OCI-LY3 (cell line): Measurements from ENCODE around the gene RNF144B.

Source experiments
- H2AFZ ChIP-seq: fragments of 200-600, 300-600 bp; shearing (Covaris generic); 2 replicates; pipeline ENCODE4 v1.6.0; 2014; ENCODE audit warnings: antibody characterized with exemption, low read depth, low read length
- H3K27ac ChIP-seq: fragments of 200-600, 300-600 bp; sonication (generic); 2 replicates; pipeline ENCODE4 v1.5.1; 2014; ENCODE audit warnings: mild to moderate bottlenecking, low read length, moderate library complexity, mixed read lengths
- H3K27me3 ChIP-seq: fragments of 200-600, 300-600 bp; sonication (generic); 2 replicates; pipeline ENCODE4 v1.6.1; 2014; ENCODE audit warnings: low read depth, low read length, mixed read lengths
- H3K36me3 ChIP-seq: fragments of 200-600, 300-600 bp; sonication (generic); replicated peaks from 2 replicates; pipeline ENCODE3; 2014; ENCODE audit warnings: low read depth, low read length, mixed read lengths
- H3K4me1 ChIP-seq: fragments of 300-600, 200-600 bp; sonication (generic); 2 replicates; pipeline ENCODE4 v1.6.1; 2014; ENCODE audit warnings: low read length, mixed read lengths
- H3K4me2 ChIP-seq: fragments of 200-600, 300-600 bp; sonication (generic); 2 replicates; pipeline ENCODE4 v1.6.1; 2014; ENCODE audit warnings: low read length, mixed read lengths
- H3K4me3 ChIP-seq: fragments of 300-600, 200-600 bp; sonication (generic); 2 replicates; pipeline ENCODE4 v1.5.1; 2014; ENCODE audit warnings: antibody characterized with exemption, mild to moderate bottlenecking, low read length, moderate library complexity
- H3K79me2 ChIP-seq: fragments of 300-600, 200-600 bp; shearing (Covaris generic); 2 replicates; pipeline ENCODE4 v1.6.1; 2014; ENCODE audit warnings: mild to moderate bottlenecking, low read length, mixed read lengths
- H3K9ac ChIP-seq: fragments of 300-600, 200-600 bp; shearing (Covaris generic); 2 replicates; pipeline ENCODE4 v1.6.0; 2014; ENCODE audit warnings: mild to moderate bottlenecking, low read length, moderate library complexity
- H3K9me3 ChIP-seq: fragments of 200-600, 300-600 bp; shearing (Covaris generic); 2 replicates; pipeline ENCODE4 v1.6.1; 2014; ENCODE audit warnings: low read length, mixed read lengths; ENCODE audit not compliant: insufficient read depth
- H4K20me1 ChIP-seq: fragments of 200-600, 300-600 bp; sonication (generic); 2 replicates; pipeline ENCODE4 v1.6.1; 2016; ENCODE audit warnings: low read length, mixed read lengths; ENCODE audit not compliant: insufficient read depth
- EZH2phosphoT487 ChIP-seq: fragments of 200-600 bp; shearing (Covaris generic); IDR thresholded peaks from 2 replicates; pipeline ENCODE4 v1.6.1; 2018; ENCODE audit warnings: antibody characterized with exemption, mixed run types, low read depth
- TF ChIP-seq, protein P1 (sequence below): fragments of 200-600, 300-600 bp; sonication (generic); IDR thresholded peaks from 2 replicates; pipeline ENCODE4 v1.5.1; 2014; ENCODE audit warnings: antibody characterized with exemption, low read length, low read depth

The RNF144B gene

DNA sequence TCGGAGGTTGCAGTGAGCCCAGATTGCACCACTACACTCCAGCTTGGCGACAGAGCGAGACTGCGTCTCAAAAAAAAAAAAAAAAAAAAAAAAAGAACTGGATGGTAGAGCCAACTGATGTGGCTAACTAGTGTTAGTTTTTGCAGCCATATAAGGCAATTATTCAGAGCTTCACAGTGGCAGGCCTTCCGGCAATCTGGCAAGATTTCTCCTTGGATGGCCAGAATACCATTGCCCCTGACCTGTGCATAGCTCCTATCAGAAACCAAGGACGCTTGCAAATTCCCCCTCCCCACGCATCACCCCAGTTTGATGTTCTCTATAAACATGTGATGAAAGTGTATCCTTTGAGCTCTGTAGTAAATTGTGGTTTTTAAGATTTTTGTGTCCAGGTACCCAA, 127.0 kb downstream of the RNF144B start:
- Histone ChIP-seq H3K4me3 (no peak overlapping the region), H3K27me3 (no peaks in the 10 kb centered on the region), H3K27ac (no peak overlapping the region), H3K9me3 (no peaks in the 10 kb centered on the region), H3K36me3 (no peaks in the 10 kb centered on the region), H3K9ac (no peak overlapping the region), H3K4me2 (no peak overlapping the region), H3K4me1 (peaks cover 15% of the 10 kb centered on the region), H4K20me1 (no peaks in the 10 kb centered on the region), H3K79me2 (no peaks in the 10 kb centered on the region), H2AFZ (no peak overlapping the region)
- no peak for TF ChIP-seq EZH2phosphoT487
- TF ChIP-seq, protein P1, sequence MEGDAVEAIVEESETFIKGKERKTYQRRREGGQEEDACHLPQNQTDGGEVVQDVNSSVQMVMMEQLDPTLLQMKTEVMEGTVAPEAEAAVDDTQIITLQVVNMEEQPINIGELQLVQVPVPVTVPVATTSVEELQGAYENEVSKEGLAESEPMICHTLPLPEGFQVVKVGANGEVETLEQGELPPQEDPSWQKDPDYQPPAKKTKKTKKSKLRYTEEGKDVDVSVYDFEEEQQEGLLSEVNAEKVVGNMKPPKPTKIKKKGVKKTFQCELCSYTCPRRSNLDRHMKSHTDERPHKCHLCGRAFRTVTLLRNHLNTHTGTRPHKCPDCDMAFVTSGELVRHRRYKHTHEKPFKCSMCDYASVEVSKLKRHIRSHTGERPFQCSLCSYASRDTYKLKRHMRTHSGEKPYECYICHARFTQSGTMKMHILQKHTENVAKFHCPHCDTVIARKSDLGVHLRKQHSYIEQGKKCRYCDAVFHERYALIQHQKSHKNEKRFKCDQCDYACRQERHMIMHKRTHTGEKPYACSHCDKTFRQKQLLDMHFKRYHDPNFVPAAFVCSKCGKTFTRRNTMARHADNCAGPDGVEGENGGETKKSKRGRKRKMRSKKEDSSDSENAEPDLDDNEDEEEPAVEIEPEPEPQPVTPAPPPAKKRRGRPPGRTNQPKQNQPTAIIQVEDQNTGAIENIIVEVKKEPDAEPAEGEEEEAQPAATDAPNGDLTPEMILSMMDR: no peak

DNA sequence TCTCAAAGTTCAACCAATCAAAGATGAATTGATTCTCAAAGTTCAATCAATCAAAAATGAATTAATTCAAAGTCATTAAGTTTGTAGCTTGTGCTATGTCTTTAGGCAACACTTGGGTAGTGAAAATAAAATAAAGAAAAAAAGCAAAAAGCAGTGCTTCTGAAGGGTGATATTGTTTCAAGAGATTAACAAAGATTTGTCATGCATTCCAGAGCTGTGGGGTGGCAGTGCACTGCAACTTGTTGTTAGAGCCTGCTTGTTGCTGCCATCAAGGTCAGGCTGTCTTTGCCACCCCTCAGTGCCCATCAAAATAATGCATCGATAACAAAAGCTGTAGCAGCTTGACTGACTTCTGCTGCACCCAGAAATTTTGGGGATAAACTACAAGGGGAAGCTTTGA, 128.6 kb downstream of the RNF144B start:
- no peaks in the 10 kb centered on the region for H3K36me3 ChIP-seq
- no peaks in the 10 kb centered on the region for H4K20me1 ChIP-seq
- TF ChIP-seq, protein P1: no peak
- no peak for TF ChIP-seq EZH2phosphoT487
- H3K79me2 ChIP-seq: no peaks in the 10 kb centered on the region
- H3K9me3 ChIP-seq: no peaks in the 10 kb centered on the region
- H3K4me3 ChIP-seq: no peak overlapping the region
- peaks cover 6% of the 10 kb centered on the region for H3K4me1 ChIP-seq
- no peaks in the 10 kb centered on the region for H3K27me3 ChIP-seq
- no peak overlapping the region for H2AFZ ChIP-seq
- no peak overlapping the region for H3K27ac ChIP-seq
- no peak overlapping the region for H3K9ac ChIP-seq
- no peak overlapping the region for H3K4me2 ChIP-seq
